Trophoblast cell (in vitro differentiated cells and primary cell): ENCODE data around the gene RNF38.
"Not testable (repeated sequence)": the region's sequence is repeated elsewhere in the genome, so short reads cannot be mapped to it uniquely, and the experiment has no call there.

Experiments used
- DNase-seq, 2 donors: peaks; one replicate each; pipeline ENCODE4 v3.0.0-alpha.2; 2016
- H2AFZ ChIP-seq: 2 replicates; pipeline ENCODE4 v1.6.1; 2013; ENCODE audit warnings: low read length, moderate library complexity, mild to moderate bottlenecking; ENCODE audit not compliant: insufficient read depth, poor library complexity
- H2AK5ac ChIP-seq: 2 replicates; pipeline ENCODE4 v1.6.1; 2013; ENCODE audit warnings: mild to moderate bottlenecking, low read length
- H2BK120ac ChIP-seq: 2 replicates; pipeline ENCODE4 v1.6.1; 2013; ENCODE audit warnings: low read length, mild to moderate bottlenecking, moderate library complexity; ENCODE audit not compliant: insufficient read depth, poor library complexity
- H2BK12ac ChIP-seq: 2 replicates; pipeline ENCODE4 v1.6.1; 2013; ENCODE audit warnings: mild to moderate bottlenecking, low read length, moderate library complexity
- H2BK5ac ChIP-seq: 2 replicates; pipeline ENCODE4 v1.6.1; 2013; ENCODE audit warnings: low read length, low read depth, moderate library complexity, mild to moderate bottlenecking; ENCODE audit not compliant: poor library complexity
- H3K14ac ChIP-seq: 2 replicates; pipeline ENCODE4 v1.6.1; 2013; ENCODE audit warnings: mild to moderate bottlenecking, low read length
- H3K18ac ChIP-seq: 2 replicates; pipeline ENCODE4 v1.6.1; 2013; ENCODE audit warnings: mild to moderate bottlenecking, low read length
- H3K23ac ChIP-seq: 2 replicates; pipeline ENCODE4 v1.6.1; 2013; ENCODE audit warnings: low read length
- H3K27ac ChIP-seq: 2 replicates; pipeline ENCODE4 v1.5.1; 2013; ENCODE audit warnings: low read depth, mild to moderate bottlenecking, inconsistent platforms, low read length, moderate library complexity
- H3K27me3 ChIP-seq: 2 replicates; pipeline ENCODE4 v1.6.1; 2013; ENCODE audit warnings: inconsistent platforms, mild to moderate bottlenecking, low read length, moderate library complexity; ENCODE audit not compliant: insufficient read depth
- H3K36me3 ChIP-seq, 2 experiments: 1 replicate in 1 of 2; 2 replicates in 1 of 2; pipeline ENCODE4 v1.6.1; 2013; ENCODE audit warnings: low read length in 2 of 2, mild to moderate bottlenecking in 2 of 2, moderate library complexity in 1 of 2; ENCODE audit not compliant: insufficient read depth in 2 of 2, control insufficient read depth in 1 of 2
- H3K4ac ChIP-seq: 2 replicates; pipeline ENCODE4 v1.6.1; 2013; ENCODE audit warnings: low read depth, mild to moderate bottlenecking, low read length, moderate library complexity
- H3K4me1 ChIP-seq, 2 experiments: 1 replicate in 1 of 2; 2 replicates in 1 of 2; pipeline ENCODE4 v1.6.1; 2013; ENCODE audit warnings: low read length in 2 of 2, mild to moderate bottlenecking in 2 of 2, moderate library complexity in 1 of 2; ENCODE audit not compliant: insufficient read depth in 2 of 2, control insufficient read depth in 1 of 2
- H3K4me2 ChIP-seq: 2 replicates; pipeline ENCODE4 v1.6.1; 2013; ENCODE audit warnings: inconsistent platforms, mild to moderate bottlenecking, low read length, moderate library complexity
- H3K4me3 ChIP-seq: 2 replicates; pipeline ENCODE4 v1.5.1; 2013; ENCODE audit warnings: mild to moderate bottlenecking, low read depth, low read length, inconsistent platforms
- H3K79me1 ChIP-seq: one replicate; pipeline ENCODE4 v1.6.1; 2013; ENCODE audit warnings: low read length
- H3K79me2 ChIP-seq: 2 replicates; pipeline ENCODE4 v1.6.1; 2013; ENCODE audit warnings: low read length, mild to moderate bottlenecking; ENCODE audit not compliant: control insufficient read depth, insufficient read depth, poor library complexity
- H3K9ac ChIP-seq: 2 replicates; pipeline ENCODE4 v1.6.1; 2013; ENCODE audit warnings: mild to moderate bottlenecking, low read length
- H3K9me3 ChIP-seq: 2 replicates; pipeline ENCODE4 v1.6.1; 2013; ENCODE audit warnings: low read depth, mild to moderate bottlenecking, control low read depth, inconsistent platforms, low read length; ENCODE audit not compliant: insufficient read depth
- H4K12ac ChIP-seq: 2 replicates; pipeline ENCODE4 v1.6.1; 2013; ENCODE audit warnings: low read depth, mild to moderate bottlenecking, low read length, moderate library complexity
- H4K8ac ChIP-seq: 2 replicates; pipeline ENCODE4 v1.6.1; 2013; ENCODE audit warnings: low read depth, mild to moderate bottlenecking, low read length, moderate library complexity
- H4K91ac ChIP-seq: one replicate; pipeline ENCODE4 v1.6.1; 2013; ENCODE audit warnings: low read depth, mild to moderate bottlenecking, low read length, moderate library complexity
- WGBS: extraction: QIAGEN DNeasy Blood & Tissue Kit; methylation state at CpG from one replicate; pipeline ENCODE4 v1.1.7; 2013; ENCODE audit warnings: missing lambda C conversion rate; ENCODE audit not compliant: insufficient read length, insufficient coverage; ENCODE audit errors: extremely low coverage; 5-methylcytosine and 5-hydroxymethylcytosine counted together

The RNF38 gene

DNA sequence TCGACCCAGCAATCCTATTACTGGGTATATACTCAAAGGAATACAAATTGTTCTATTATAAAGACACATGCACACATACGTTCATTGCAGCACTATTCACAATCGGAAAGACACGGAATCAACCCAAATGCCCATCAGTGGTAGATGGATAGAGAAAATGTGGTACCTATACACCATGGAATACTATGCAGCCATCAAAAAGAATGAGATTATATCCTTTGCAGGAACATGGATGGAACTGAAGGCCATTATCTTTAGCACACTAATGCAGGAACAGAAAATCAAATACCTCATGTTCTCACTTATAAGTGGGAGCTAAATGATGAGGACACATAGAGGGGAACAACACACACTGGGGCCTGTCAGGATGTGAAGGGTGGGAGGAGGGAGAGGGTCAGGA is 78.2 kb downstream of the RNF38 start:
- not testable (repeated sequence) for H2BK120ac ChIP-seq, H3K9ac ChIP-seq, H3K4me3 ChIP-seq, H3K18ac ChIP-seq, H4K91ac ChIP-seq, H2BK12ac ChIP-seq, H2AK5ac ChIP-seq, H3K23ac ChIP-seq, H4K12ac ChIP-seq, H2BK5ac ChIP-seq, DNase-seq, H3K14ac ChIP-seq, H3K27ac ChIP-seq, H3K79me1 ChIP-seq, H3K9me3 ChIP-seq, H3K4ac ChIP-seq, H4K8ac ChIP-seq, H2AFZ ChIP-seq, H3K4me2 ChIP-seq, H3K4me1 ChIP-seq, H3K79me2 ChIP-seq, H3K27me3 ChIP-seq, H3K36me3 ChIP-seq
- no CpG with 5 or more reads among the region's 4 CpGs for WGBS

GRCh38 chr9:36320466-36320865 is 79.6 kb downstream of the RNF38 start:
- H3K79me2 ChIP-seq, result no peaks in the 10 kb centered on the region
- no peak for DNase-seq
- WGBS, result no CpG with 5 or more reads among the region's 5 CpGs

GRCh38 chr9:36319806-36320205 is 80.3 kb downstream of the RNF38 start:
- no peak overlapping the region for H3K4ac ChIP-seq
- peak in 1 of 2 donors; percentile 68 for DNase-seq
- no CpG with 5 or more reads among the region's 6 CpGs for WGBS

More at GRCh38 chr9:36320466-36320865, 79.6 kb downstream of the RNF38 start:
- H3K4me3 ChIP-seq, result peak overlapping the region; percentile 1
- H3K18ac ChIP-seq, result no peak overlapping the region
- no peak overlapping the region for H2BK5ac ChIP-seq
- H4K91ac ChIP-seq, result no peak overlapping the region
- H3K14ac ChIP-seq, result no peak overlapping the region
- H4K8ac ChIP-seq, result no peak overlapping the region
- H3K79me1 ChIP-seq, result peaks cover 2% of the 10 kb centered on the region
- no peak overlapping the region for H2BK12ac ChIP-seq
- H3K27ac ChIP-seq, result no peak overlapping the region
- peaks cover 1% of the 10 kb centered on the region for H3K9me3 ChIP-seq
- H3K4me1 ChIP-seq, result peaks cover 5 to 8% of the 10 kb centered on the region in 2 experiments
- no peak overlapping the region for H3K9ac ChIP-seq
- no peak overlapping the region for H3K4ac ChIP-seq
- no peak overlapping the region for H2AK5ac ChIP-seq
- H3K4me2 ChIP-seq, result no peak overlapping the region
- no peak overlapping the region for H2AFZ ChIP-seq
- H3K27me3 ChIP-seq, result no peaks in the 10 kb centered on the region
- no peak overlapping the region for H4K12ac ChIP-seq
- no peak overlapping the region for H3K23ac ChIP-seq
- no peaks in the 10 kb centered on the region for H3K36me3 ChIP-seq
- no peak overlapping the region for H2BK120ac ChIP-seq

DNA sequence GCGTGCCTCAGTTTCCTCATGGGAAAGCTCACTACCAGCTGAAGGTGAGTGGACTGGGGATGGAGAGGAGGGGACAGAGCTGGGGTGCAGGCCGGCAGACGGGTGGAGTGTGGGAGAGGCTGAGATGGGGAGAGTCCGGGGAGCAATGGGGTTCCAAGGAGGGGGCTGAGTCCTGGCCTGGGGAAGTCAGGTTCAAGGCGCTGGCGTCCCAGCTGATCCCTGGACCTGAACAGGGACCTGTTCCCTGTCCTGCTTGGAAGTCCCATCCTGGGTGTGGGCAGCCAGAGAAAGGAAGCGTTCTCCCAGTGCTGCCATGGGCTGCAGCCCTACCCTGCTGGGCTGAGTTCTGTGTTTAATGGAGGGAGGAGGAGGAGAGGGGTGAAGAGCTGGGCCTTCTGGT is 80.9 kb downstream of the RNF38 start:
- no peak for DNase-seq
- Histone ChIP-seq H2AFZ (no peak overlapping the region), H2AK5ac (no peak overlapping the region), H3K18ac (no peak overlapping the region), H3K4ac (no peak overlapping the region), H3K4me1 (peaks cover 5 to 8% of the 10 kb centered on the region in 2 experiments), H3K9ac (no peak overlapping the region), H3K36me3 (no peaks in the 10 kb centered on the region), H4K8ac (no peak overlapping the region), H3K27me3 (no peaks in the 10 kb centered on the region), H2BK5ac (no peak overlapping the region), H3K23ac (no peak overlapping the region), H3K9me3 (peaks cover 1% of the 10 kb centered on the region), H2BK120ac (no peak overlapping the region), H3K4me3 (no peak overlapping the region), H4K12ac (no peak overlapping the region), H3K79me1 (no peaks in the 10 kb centered on the region), H3K4me2 (no peak overlapping the region), H3K79me2 (no peaks in the 10 kb centered on the region), H3K27ac (no peak overlapping the region), H2BK12ac (no peak overlapping the region), H3K14ac (no peak overlapping the region), H4K91ac (peak overlapping the region; percentile 42)
- WGBS, result no CpG with 5 or more reads among the region's 7 CpGs

More at GRCh38 chr9:36319806-36320205, 80.3 kb downstream of the RNF38 start:
- no peak overlapping the region for H3K4me3 ChIP-seq
- no peaks in the 10 kb centered on the region for H3K36me3 ChIP-seq
- H3K14ac ChIP-seq, result no peak overlapping the region
- no peak overlapping the region for H2BK120ac ChIP-seq
- no peak overlapping the region for H4K8ac ChIP-seq
- H3K27ac ChIP-seq, result no peak overlapping the region
- no peak overlapping the region for H3K9ac ChIP-seq
- H2AK5ac ChIP-seq, result no peak overlapping the region
- no peaks in the 10 kb centered on the region for H3K27me3 ChIP-seq
- no peak overlapping the region for H3K18ac ChIP-seq
- peaks cover 5 to 8% of the 10 kb centered on the region in 2 experiments for H3K4me1 ChIP-seq
- no peaks in the 10 kb centered on the region for H3K79me2 ChIP-seq
- H3K23ac ChIP-seq, result no peak overlapping the region
- H3K4me2 ChIP-seq, result no peak overlapping the region
- H2AFZ ChIP-seq, result no peak overlapping the region
- H2BK12ac ChIP-seq, result no peak overlapping the region
- H3K9me3 ChIP-seq, result peaks cover 1% of the 10 kb centered on the region
- H2BK5ac ChIP-seq, result no peak overlapping the region
- H4K91ac ChIP-seq, result no peak overlapping the region
- H3K79me1 ChIP-seq, result peaks cover under 1% of the 10 kb centered on the region
- no peak overlapping the region for H4K12ac ChIP-seq
